Natural killer cell (primary cell): ENCODE results near the gene AFAP1. TPM values are rescaled to one million over a fixed set of nuclear protein-coding genes. Genes with fewer than 3 reads are reported as not detected.

Source experiments
- ATAC-seq, 3 donors: fragments of 150-1000 bp in 2 of 3; fragments of 200-7000 bp in 1 of 3; cut with Tn5 transposase; 1 replicate in 1 of 3; 2 replicates in 2 of 3; pipeline ENCODE4 v1.10.0; 2021; ENCODE audit warnings: mild to moderate bottlenecking in 2 of 3, moderate library complexity in 2 of 3
- DNase-seq, 2 donors: peaks; one replicate each; pipeline versions ENCODE4 v3.0.0 to v3.0.0-alpha.2; 2013 to 2021; ENCODE audit warnings: mixed read lengths in 1 of 2
- H3K27ac ChIP-seq: one replicate; pipeline ENCODE4 v1.5.1; 2013; ENCODE audit warnings: mild to moderate bottlenecking, low read length
- H3K27me3 ChIP-seq: one replicate; pipeline ENCODE4 v1.6.1; 2013; ENCODE audit warnings: low read length; ENCODE audit not compliant: control insufficient read depth, insufficient read depth
- H3K36me3 ChIP-seq: one replicate; pipeline ENCODE4 v1.6.1; 2013; ENCODE audit warnings: low read length; ENCODE audit not compliant: control insufficient read depth, insufficient read depth
- H3K4me1 ChIP-seq: one replicate; pipeline ENCODE4 v1.6.1; 2013; ENCODE audit warnings: low read length; ENCODE audit not compliant: control insufficient read depth, insufficient read depth
- H3K4me3 ChIP-seq: one replicate; pipeline ENCODE4 v1.5.1; 2013; ENCODE audit warnings: low read length
- H3K9me3 ChIP-seq: one replicate; pipeline ENCODE4 v1.6.1; 2013; ENCODE audit warnings: low read length; ENCODE audit not compliant: control insufficient read depth, insufficient read depth
- H3K27ac Mint-ChIP-seq, 2 donors: one replicate each; pipeline ENCODE4 v1.8.0; 2022; ENCODE audit warnings: mild to moderate bottlenecking in 2 of 2, mixed read lengths in 2 of 2, moderate library complexity in 1 of 2
- H3K27me3 Mint-ChIP-seq, 2 donors: one replicate each; pipeline ENCODE4 v1.8.0; 2022; ENCODE audit warnings: low read depth in 2 of 2, mixed read lengths in 2 of 2
- H3K36me3 Mint-ChIP-seq: one replicate; pipeline ENCODE4 v1.8.0; 2022; ENCODE audit warnings: mixed read lengths
- H3K4me1 Mint-ChIP-seq, 2 donors: one replicate each; pipeline ENCODE4 v1.8.0; 2022; ENCODE audit warnings: mixed read lengths in 2 of 2
- H3K4me3 Mint-ChIP-seq: one replicate; pipeline ENCODE4 v1.8.0; 2022; ENCODE audit warnings: mild to moderate bottlenecking, moderate library complexity, mixed read lengths
- H3K9me3 Mint-ChIP-seq, 2 donors: one replicate each; pipeline ENCODE4 v1.8.0; 2022; ENCODE audit warnings: mixed read lengths in 2 of 2
- WGBS: methylation state at CpG from one replicate; pipeline ENCODE4 v1.1.7; 2013; ENCODE audit warnings: missing lambda C conversion rate; ENCODE audit not compliant: insufficient coverage; 5-methylcytosine and 5-hydroxymethylcytosine counted together
- intact Hi-C: fragments of 100-400 bp; cut with micrococcal nuclease; formaldehyde crosslinking; loops from one replicate; pipeline ENCODE4 v1.14.2; 2022
- total RNA-seq, 4 donors: library from RNA; stranded (reverse); fragments of 120-200 nt in 1 of 4; gene quantifications; one replicate each; pipeline versions ENCODE4 v1.2.3 to v1.2.4, GENCODE V29; 2013 to 2022
- TF ChIP-seq, protein P1 (sequence below): fragments of 200-600 bp; IDR thresholded peaks from one replicate; pipeline ENCODE4 v1.8.0; 2022; ENCODE audit warnings: antibody characterized with exemption

The AFAP1 gene
- total RNA-seq, 3 donors from 2014 or later (not counting 1 experiment from before 2014, with no cell fraction given), result 4.9 to 12.5 (median 9.5) TPM

DNA sequence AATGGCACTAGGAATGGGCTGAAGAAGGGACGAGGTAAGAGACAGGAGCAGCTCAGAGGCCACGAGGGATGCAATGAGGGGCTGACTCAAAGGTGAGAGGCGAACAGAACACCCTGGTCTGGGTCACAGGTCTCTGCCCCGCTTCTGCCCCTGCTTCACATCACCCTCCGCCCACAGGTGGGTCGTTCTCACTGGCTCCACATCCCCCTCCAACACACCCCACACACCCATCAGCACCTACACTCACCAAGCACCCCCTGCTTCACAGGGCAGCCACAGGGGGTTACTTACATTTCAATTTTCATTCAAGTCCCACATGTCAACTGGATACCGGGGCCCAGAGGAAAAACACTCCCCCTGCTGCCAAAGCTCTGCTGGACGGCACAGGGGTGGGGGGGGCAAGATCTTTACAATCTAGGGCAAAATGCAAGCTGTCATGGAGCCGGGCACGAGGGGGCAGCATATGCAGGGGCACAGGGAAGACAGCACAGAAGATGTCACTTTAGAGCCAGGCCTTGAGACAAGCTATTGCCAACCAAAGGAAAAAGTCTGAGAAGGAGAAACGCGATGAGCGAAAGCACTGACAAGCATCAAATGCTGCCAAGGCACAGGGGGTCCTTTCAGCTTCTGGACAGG is 94.0 kb downstream of the AFAP1 start:
- WGBS, result 74% methylated on average over 13 of the region's 13 CpGs
- Mint-ChIP-seq H3K36me3 (no peaks in the 10 kb centered on the region), H3K27me3 (peaks cover 4 to 16% of the 10 kb centered on the region in 2 donors), H3K4me3 (no peak overlapping the region), H3K27ac (no peak overlapping the region), H3K9me3 (no peaks in the 10 kb centered on the region), H3K4me1 (peaks cover 9% of the 10 kb centered on the region in 2 donors)
- Histone ChIP-seq H3K36me3 (no peaks in the 10 kb centered on the region), H3K4me1 (no peaks in the 10 kb centered on the region), H3K4me3 (no peak overlapping the region), H3K27ac (no peak overlapping the region), H3K27me3 (no peaks in the 10 kb centered on the region), H3K9me3 (no peaks in the 10 kb centered on the region)
- TF ChIP-seq, protein P1, sequence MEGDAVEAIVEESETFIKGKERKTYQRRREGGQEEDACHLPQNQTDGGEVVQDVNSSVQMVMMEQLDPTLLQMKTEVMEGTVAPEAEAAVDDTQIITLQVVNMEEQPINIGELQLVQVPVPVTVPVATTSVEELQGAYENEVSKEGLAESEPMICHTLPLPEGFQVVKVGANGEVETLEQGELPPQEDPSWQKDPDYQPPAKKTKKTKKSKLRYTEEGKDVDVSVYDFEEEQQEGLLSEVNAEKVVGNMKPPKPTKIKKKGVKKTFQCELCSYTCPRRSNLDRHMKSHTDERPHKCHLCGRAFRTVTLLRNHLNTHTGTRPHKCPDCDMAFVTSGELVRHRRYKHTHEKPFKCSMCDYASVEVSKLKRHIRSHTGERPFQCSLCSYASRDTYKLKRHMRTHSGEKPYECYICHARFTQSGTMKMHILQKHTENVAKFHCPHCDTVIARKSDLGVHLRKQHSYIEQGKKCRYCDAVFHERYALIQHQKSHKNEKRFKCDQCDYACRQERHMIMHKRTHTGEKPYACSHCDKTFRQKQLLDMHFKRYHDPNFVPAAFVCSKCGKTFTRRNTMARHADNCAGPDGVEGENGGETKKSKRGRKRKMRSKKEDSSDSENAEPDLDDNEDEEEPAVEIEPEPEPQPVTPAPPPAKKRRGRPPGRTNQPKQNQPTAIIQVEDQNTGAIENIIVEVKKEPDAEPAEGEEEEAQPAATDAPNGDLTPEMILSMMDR, result no peak
- intact Hi-C loops, result loop anchor here (1.0 kb wide), 1 partner anchor 142 kb away; no protein-coding TSS in a partner anchor
- DNase-seq (peak in 1 of 2 donors; percentile 51), ATAC-seq (no peak)

DNA sequence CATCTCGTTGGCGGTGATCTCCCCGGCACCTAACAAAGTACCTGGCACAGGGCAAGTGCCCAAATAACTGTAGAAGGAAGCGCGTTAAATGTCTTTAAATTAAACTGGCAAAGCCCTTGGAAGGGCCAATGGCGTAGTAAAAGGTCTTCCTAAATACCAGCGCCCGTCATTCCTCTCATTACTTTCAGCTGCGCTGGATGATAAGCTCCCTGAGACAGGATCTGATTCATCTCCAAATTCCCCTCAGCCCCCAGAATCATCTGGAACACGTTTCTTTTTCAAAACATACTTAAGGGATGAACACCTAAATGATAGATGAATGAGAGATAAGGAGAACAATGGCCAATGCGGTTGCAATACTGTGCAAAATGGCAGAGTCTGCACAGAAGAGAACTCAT is 95.1 kb downstream of the AFAP1 start:
- WGBS, result 80% methylated on average over 10 of the region's 11 CpGs
- H3K36me3 ChIP-seq, result no peaks in the 10 kb centered on the region
- Mint-ChIP-seq H3K9me3 (no peaks in the 10 kb centered on the region), H3K27ac (no peak overlapping the region), H3K27me3 (peaks cover 4 to 17% of the 10 kb centered on the region in 2 donors), H3K4me3 (no peak overlapping the region), H3K36me3 (no peaks in the 10 kb centered on the region), H3K4me1 (peaks cover 9% of the 10 kb centered on the region in 2 donors)
- intact Hi-C loops, result no loop called here
- no peaks in the 10 kb centered on the region for H3K27me3 ChIP-seq
- no peaks in the 10 kb centered on the region for H3K9me3 ChIP-seq
- H3K27ac ChIP-seq, result no peak overlapping the region
- ATAC-seq (no peak), DNase-seq (no peak)
- TF ChIP-seq, protein P1, result peak; percentile 55
- no peaks in the 10 kb centered on the region for H3K4me1 ChIP-seq
- no peak overlapping the region for H3K4me3 ChIP-seq

DNA sequence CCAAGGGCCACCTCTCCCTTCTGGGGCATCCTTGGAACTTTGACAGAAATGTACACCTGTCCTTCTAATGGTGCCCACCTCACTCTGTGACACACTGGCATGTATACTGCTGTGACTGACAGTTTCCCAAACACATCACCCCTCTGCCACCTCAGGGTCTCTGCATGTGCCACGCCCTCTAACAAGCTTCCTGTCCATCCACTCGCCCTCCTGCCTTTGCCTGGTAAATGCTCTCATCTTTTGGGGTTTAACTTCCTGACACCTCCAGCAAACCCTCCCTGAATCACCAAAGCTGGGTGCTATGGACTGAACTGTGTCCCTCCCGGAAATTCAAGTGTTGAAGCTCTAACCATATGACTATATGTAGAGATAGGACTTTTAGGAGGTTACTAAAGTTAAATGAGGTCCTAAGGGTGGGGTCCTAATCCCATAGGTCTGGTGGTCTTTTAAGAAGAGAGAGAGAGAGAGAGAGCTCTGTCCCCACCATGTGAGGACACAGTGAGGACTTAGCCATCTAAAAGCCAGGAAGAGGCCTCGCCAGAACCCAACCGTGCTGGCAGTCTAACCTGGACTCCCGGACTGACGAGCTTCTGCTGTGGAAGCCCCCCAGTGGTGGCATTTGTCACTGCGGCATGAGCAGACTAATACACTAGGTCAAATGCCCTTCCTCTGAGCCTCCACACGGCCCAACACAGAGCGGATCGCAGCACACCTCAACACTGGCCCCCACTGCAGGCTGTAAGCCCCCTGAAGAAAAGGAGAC is 95.6 kb downstream of the AFAP1 start:
- H3K36me3 Mint-ChIP-seq, result no peaks in the 10 kb centered on the region
- H3K4me1 Mint-ChIP-seq, result peaks cover 9% of the 10 kb centered on the region in 2 donors

More for the DNA sequence above, 95.6 kb downstream of the AFAP1 start:
- no peaks in the 10 kb centered on the region for H3K9me3 Mint-ChIP-seq
- H3K36me3 ChIP-seq, result no peaks in the 10 kb centered on the region
- intact Hi-C loops, result no loop called here
- DNase-seq (peak; percentile 55 to 83), ATAC-seq (peak; percentile 72 to 88 (median 84))
- no peaks in the 10 kb centered on the region for H3K4me1 ChIP-seq
- H3K9me3 ChIP-seq, result no peaks in the 10 kb centered on the region
- no peaks in the 10 kb centered on the region for H3K27me3 ChIP-seq
- no peak overlapping the region for H3K27ac ChIP-seq
- H3K4me3 ChIP-seq, result no peak overlapping the region
- TF ChIP-seq, protein P1, result peak; percentile 78
- H3K27me3 Mint-ChIP-seq, result peaks cover 4 to 17% of the 10 kb centered on the region in 2 donors
- WGBS, result 46% methylated on average over 11 of the region's 11 CpGs
- H3K4me3 Mint-ChIP-seq, result no peak overlapping the region
- H3K27ac Mint-ChIP-seq, result peak overlapping the region in 1 of 2 donors; percentile 7
